H1 (cell line): ENCODE results near the gene KNDC1. TPM values are rescaled to one million over a fixed set of nuclear protein-coding genes. Genes with fewer than 3 reads are reported as not detected.

Experiments
- CTCF ChIA-PET: fragments of 300-600 bp; sonication (Branson Sonifier 250); formaldehyde crosslinking; loops from one replicate; lab custom pipeline; 2021; ENCODE audit not compliant: partially characterized antibody; lab: Charles Lee
- POLR2A ChIA-PET: fragments of 300-600 bp; sonication (Branson Sonifier 250); formaldehyde crosslinking; loops from one replicate; lab custom pipeline; 2021; ENCODE audit warnings: inconsistent platforms; ENCODE audit not compliant: partially characterized antibody; lab: Charles Lee
- DNase-seq, 2 experiments: peaks; one replicate each; pipeline versions ENCODE4 v3.0.0 to v3.0.0-alpha.2; 2010 to 2022; ENCODE audit warnings: low spot score in 2 of 2, low read depth in 1 of 2, mixed read lengths in 1 of 2
- FAIRE-seq: peaks from 2 replicates; lab custom pipeline; 2011; peaks lifted over from hg19 to GRCh38; lab: Jason Lieb, UNC
- H2AFZ ChIP-seq: 2 replicates; pipeline ENCODE4 v1.8.1; 2012; ENCODE audit warnings: low read length, inconsistent platforms
- H2AK5ac ChIP-seq: 2 replicates; pipeline ENCODE4 v1.6.1; 2013; ENCODE audit warnings: low read depth, low read length
- H2BK120ac ChIP-seq: replicated peaks from 2 replicates; pipeline ENCODE3; 2013; ENCODE audit warnings: low read depth, low read length, inconsistent platforms
- H2BK12ac ChIP-seq: 2 replicates; pipeline ENCODE4 v1.6.1; 2013; ENCODE audit warnings: low read depth, low read length
- H2BK15ac ChIP-seq: 2 replicates; pipeline ENCODE4 v1.6.1; 2013; ENCODE audit warnings: low read length
- H2BK20ac ChIP-seq: 2 replicates; pipeline ENCODE4 v1.6.1; 2013; ENCODE audit warnings: low read length
- H2BK5ac ChIP-seq: 2 replicates; pipeline ENCODE4 v1.6.1; 2013; ENCODE audit warnings: low read depth, low read length
- H3K14ac ChIP-seq: 2 replicates; pipeline ENCODE4 v1.6.1; 2013; ENCODE audit warnings: inconsistent platforms; ENCODE audit not compliant: insufficient read length
- H3K18ac ChIP-seq: 2 replicates; pipeline ENCODE4 v1.6.1; 2013; ENCODE audit warnings: low read length; ENCODE audit errors: extremely low read depth
- H3K23ac ChIP-seq: 2 replicates; pipeline ENCODE4 v1.6.1; 2013; ENCODE audit warnings: inconsistent platforms; ENCODE audit not compliant: insufficient read length
- H3K23me2 ChIP-seq: 2 replicates; pipeline ENCODE4 v1.6.1; 2013; ENCODE audit warnings: low read depth, low read length
- H3K27ac ChIP-seq: 2 replicates; pipeline ENCODE4 v1.6.1; 2011; ENCODE audit warnings: low read depth, low read length, inconsistent platforms
- H3K27me3 ChIP-seq, 4 experiments: replicated peaks in 1 of 4; 1 replicate in 1 of 4; 2 replicates in 3 of 4; pipeline versions ENCODE4 v1.6.1 to v1.8.1; 2011 to 2013; ENCODE audit warnings: low read length in 3 of 4, mild to moderate bottlenecking in 3 of 4, inconsistent platforms in 2 of 4, mixed read lengths in 2 of 4, moderate library complexity in 1 of 4; ENCODE audit not compliant: control insufficient read depth in 3 of 4, insufficient read depth in 3 of 4; ENCODE audit errors: extremely low read depth in 1 of 4
- H3K36me3 ChIP-seq, 4 experiments: 2 replicates each; pipeline versions ENCODE4 v1.6.1 to v1.8.1; 2011 to 2013; ENCODE audit warnings: mild to moderate bottlenecking in 4 of 4, low read length in 3 of 4, moderate library complexity in 2 of 4, control low read depth in 1 of 4, inconsistent platforms in 1 of 4; ENCODE audit not compliant: insufficient read depth in 4 of 4, control insufficient read depth in 2 of 4
- H3K4ac ChIP-seq: replicated peaks from 2 replicates; pipeline ENCODE3; 2013; ENCODE audit warnings: low read length, low read depth, mixed read lengths, inconsistent platforms; ENCODE audit not compliant: insufficient read length
- H3K4me1 ChIP-seq, 4 experiments: replicated peaks in 1 of 4; 1 replicate in 1 of 4; 2 replicates in 3 of 4; pipeline versions ENCODE4 v1.6.1 to v1.8.1; 2011 to 2013; ENCODE audit warnings: low read length in 3 of 4, inconsistent platforms in 2 of 4, mixed read lengths in 1 of 4; ENCODE audit not compliant: insufficient read depth in 4 of 4, control insufficient read depth in 3 of 4
- H3K4me2 ChIP-seq, 2 experiments: 2 replicates each; pipeline versions ENCODE4 v1.6.1 to v1.8.1; 2011 to 2013; ENCODE audit warnings: low read depth in 2 of 2, low read length in 2 of 2, control low read depth in 1 of 2, inconsistent platforms in 1 of 2, mild to moderate bottlenecking in 1 of 2; ENCODE audit not compliant: insufficient read depth in 1 of 2
- H3K4me3 ChIP-seq, 4 experiments: fragments of 200-600, 300-600 bp in 1 of 4; sonication (generic), shearing (Covaris generic), sonication (Bioruptor Twin) in 1 of 4; 2 replicates each; pipeline versions ENCODE4 v1.5.1 to v1.8.1; 2011 to 2016; ENCODE audit warnings: low read length in 4 of 4, low read depth in 3 of 4, control low read depth in 2 of 4, inconsistent platforms in 2 of 4, mild to moderate bottlenecking in 2 of 4, mixed read lengths in 1 of 4, moderate library complexity in 1 of 4; ENCODE audit not compliant: insufficient read depth in 2 of 4; ENCODE audit errors: extremely low read depth in 1 of 4
- H3K56ac ChIP-seq: replicated peaks from 2 replicates; pipeline ENCODE3; 2013; ENCODE audit warnings: low read depth, mild to moderate bottlenecking, mixed read lengths, low read length, inconsistent platforms; ENCODE audit not compliant: insufficient read length
- H3K79me1 ChIP-seq: 2 replicates; pipeline ENCODE4 v1.6.1; 2013; ENCODE audit warnings: low read depth, low read length, control low read depth
- H3K79me2 ChIP-seq, 2 experiments: 2 replicates each; pipeline versions ENCODE4 v1.6.1 to v1.8.1; 2012 to 2013; ENCODE audit warnings: low read length in 2 of 2, mild to moderate bottlenecking in 2 of 2, inconsistent platforms in 1 of 2; ENCODE audit not compliant: insufficient read depth in 2 of 2, control insufficient read depth in 1 of 2
- H3K9ac ChIP-seq, 4 experiments: replicated peaks in 1 of 4; 1 replicate in 1 of 4; 2 replicates in 3 of 4; pipeline versions ENCODE4 v1.6.1 to v1.8.1; 2011 to 2013; ENCODE audit warnings: low read depth in 3 of 4, low read length in 3 of 4, control low read depth in 2 of 4, mild to moderate bottlenecking in 2 of 4, moderate library complexity in 2 of 4, inconsistent platforms in 1 of 4; ENCODE audit errors: extremely low read depth in 1 of 4
- H3K9me3 ChIP-seq, 2 experiments: 2 replicates each; pipeline versions ENCODE4 v1.6.1 to v1.8.1; 2012 to 2013; ENCODE audit warnings: mild to moderate bottlenecking in 2 of 2, moderate library complexity in 2 of 2, control low read depth in 1 of 2, inconsistent platforms in 1 of 2, low read depth in 1 of 2, low read length in 1 of 2, mixed read lengths in 1 of 2; ENCODE audit not compliant: insufficient read depth in 2 of 2
- H4K20me1 ChIP-seq, 2 experiments: replicated peaks in 1 of 2; 2 replicates each; pipeline versions ENCODE3 to v1.8.1; 2011 to 2013; ENCODE audit warnings: inconsistent platforms in 2 of 2, low read length in 2 of 2, mild to moderate bottlenecking in 1 of 2; ENCODE audit not compliant: insufficient read depth in 2 of 2, control insufficient read depth in 1 of 2
- H4K5ac ChIP-seq: 2 replicates; pipeline ENCODE4 v1.6.1; 2013; ENCODE audit warnings: low read length, low read depth, mixed read lengths, inconsistent platforms; ENCODE audit not compliant: insufficient read length
- H4K8ac ChIP-seq: 2 replicates; pipeline ENCODE4 v1.8.0; 2013; ENCODE audit warnings: mild to moderate bottlenecking, moderate library complexity, low read length, inconsistent platforms; ENCODE audit not compliant: insufficient read depth; ENCODE audit errors: extremely low read depth
- H4K91ac ChIP-seq: replicated peaks from 2 replicates; pipeline ENCODE3; 2013; ENCODE audit warnings: low read length, mixed read lengths, inconsistent platforms; ENCODE audit not compliant: insufficient read length
- ASH2L ChIP-seq: fragments of 200-600, 300-600 bp; sonication (generic); IDR thresholded peaks from one replicate; pipeline ENCODE4 v1.7.1; 2017; ENCODE audit warnings: low read length
- FOSL1 ChIP-seq: IDR thresholded peaks from 2 replicates; pipeline ENCODE4 v1.6.1; 2011; ENCODE audit warnings: mild to moderate bottlenecking, low read depth, low read length, moderate library complexity; ENCODE audit not compliant: insufficient read depth
- SRF ChIP-seq: IDR thresholded peaks from 2 replicates; pipeline ENCODE4 v1.6.1; 2011; ENCODE audit warnings: mild to moderate bottlenecking, low read depth, low read length, moderate library complexity
- WGBS, 2 experiments: shearing (Covaris generic) in 1 of 2; methylation state at CpG; one replicate each; pipeline versions ENCODE4 v1.1.6 to v1.1.7; 2013 to 2015; ENCODE audit warnings: low lambda C conversion rate in 2 of 2, mixed read lengths in 2 of 2, inconsistent platforms in 1 of 2, low coverage in 1 of 2, missing lambda C conversion rate in 1 of 2; ENCODE audit not compliant: insufficient replicate concordance in 2 of 2, insufficient coverage in 1 of 2, insufficient read length in 1 of 2; ENCODE audit errors: extremely low coverage in 1 of 2, missing lambda C conversion rate in 1 of 2; 5-methylcytosine and 5-hydroxymethylcytosine counted together
- polyA plus RNA-seq, 7 experiments: library from polyadenylated mRNA; depleted of rRNA in 3 of 7; stranded (reverse) in 5 of 7; unstranded in 2 of 7; fragments of >200 nt in 5 of 7; fragments of 200-250 nt in 2 of 7; gene quantifications; 1 replicate in 5 of 7; 2 replicates in 1 of 7; 4 replicates in 1 of 7; pipeline versions ENCODE4 v1.2.1 to v1.2.3, GENCODE V29; 2011 to 2013; ENCODE audit warnings: missing spikeins in 2 of 7, mixed read lengths in 2 of 7
- total RNA-seq: library from RNA; stranded (reverse); fragmentation: NEBNext Ultra II Directional; extraction: Animal tissue kit (Norgen Biotek cat#: 25700); gene quantifications from 2 replicates; pipeline ENCODE4 v1.2.1, GENCODE V29; 2021

Gene KNDC1
- total and polyA plus RNA-seq, 2 of the 8 experiments (the other 6 are each of a cell fraction or from before 2014, with no cell fraction given): 7.5 to 16.7 TPM

- Histone ChIP-seq H4K8ac (no peak overlapping the region; the same call in 1 of the 2 replicates), H2BK5ac (peak overlapping the region; percentile 81; the same call in 1 of the 2 replicates), H3K4ac (no peak overlapping the region), H3K4me3 (peak overlapping the region in 2 of 4 experiments; percentile 44 to 70; a peak in 3 of 8 replicates), H3K79me2 (peaks cover 0 to 10% of the 10 kb centered on the region in 2 experiments; a peak in 1 of 4 replicates), H4K5ac (no peak overlapping the region), H3K79me1 (peaks cover 10% of the 10 kb centered on the region), H3K18ac (peak overlapping the region; percentile 80; the same call in 1 of the 2 replicates), H2BK120ac (no peak overlapping the region), H3K56ac (no peak overlapping the region), H2AK5ac (no peak overlapping the region), H2BK15ac (no peak overlapping the region), H3K23me2 (peaks cover 12% of the 10 kb centered on the region; the same call in 1 of the 2 replicates), H3K4me2 (peak overlapping the region; percentile 57 to 90), H3K14ac (no peak overlapping the region), H2BK12ac (peak overlapping the region; percentile 63; the same call in 1 of the 2 replicates), H4K91ac (no peak overlapping the region), H3K23ac (no peak overlapping the region), H3K27ac (no peak overlapping the region), H3K4me1 (peaks cover 3 to 47% (median 23%) of the 10 kb centered on the region in 4 experiments), H4K20me1 (peaks cover 0 to 7% of the 10 kb centered on the region in 2 experiments), H3K9me3 (no peaks in the 10 kb centered on the region), H3K27me3 (peaks cover 0 to 5% (median 0%) of the 10 kb centered on the region in 4 experiments; a peak in 2 of 7 replicates), H2BK20ac (peak overlapping the region; percentile 61; the same call in 1 of the 2 replicates), H3K36me3 (peaks cover 0 to 6% (median 2%) of the 10 kb centered on the region in 4 experiments; a peak in 2 of 8 replicates), H3K9ac (no peak overlapping the region), H2AFZ (no peak overlapping the region)
- POLR2A ChIA-PET: interaction anchor here (0.6 to 1.7 kb wide), 7 partner anchors 8 to 264 kb away, joined by 3 to 5 read pairs (median 3); no protein-coding TSS in a partner anchor
- CTCF ChIA-PET: interaction anchor here (0.6 to 3.0 kb wide), 7 partner anchors 13 to 442 kb away, joined by 3 to 20 read pairs (median 4); no protein-coding TSS in a partner anchor
- WGBS, 2 experiments: 40% methylated on average over 4 of the region's 18 CpGs; no CpG with 5 or more reads in 1 of the 2 experiments
- DNase-seq: no peak
- FAIRE-seq: no peak
- TF ChIP-seq ASH2L (no peak), FOSL1 (no peak), SRF (no peak)
Observed at GRCh38 chr10:133159611-133159949, 439 bp upstream of the KNDC1 start.
